T-cell (primary cell): Measurements from ENCODE around the gene KIF27. TPM values are rescaled to one million over a fixed set of nuclear protein-coding genes. Genes with fewer than 3 reads are reported as not detected.

Experiments used
- ATAC-seq, 4 experiments: fragments of 200-7000 bp in 3 of 4; fragments of 150-1000 bp in 1 of 4; cut with Tn5 transposase; replicated peaks in 1 of 4; 1 replicate in 3 of 4; 2 replicates in 1 of 4; pipeline ENCODE4 v1.10.0; 2021; ENCODE audit warnings: moderate library complexity in 3 of 4, mild to moderate bottlenecking in 2 of 4, moderate number of reproducible peaks in 1 of 4
- CTCF ChIA-PET, 2 donors: fragments of 300-600 bp; sonication (Branson Sonifier 250); formaldehyde crosslinking; loops; one replicate each; lab custom pipeline; 2022; ENCODE audit warnings: antibody characterized with exemption in 2 of 2; lab: Charles Lee
- POLR2A ChIA-PET, 2 donors: fragments of 300-600 bp; sonication (Branson Sonifier 250); formaldehyde crosslinking; loops; one replicate each; lab custom pipeline; 2022; ENCODE audit warnings: antibody characterized with exemption in 2 of 2; lab: Charles Lee
- DNase-seq, 35 experiments: peaks; one replicate each; pipeline versions ENCODE4 v3.0.0 to v3.0.0-alpha.2; 2013 to 2023
- H3K27ac ChIP-seq: one replicate; pipeline ENCODE4 v1.5.1; 2013; ENCODE audit warnings: low read length
- H3K27me3 ChIP-seq, 2 experiments: replicated peaks in 1 of 2; 1 replicate in 1 of 2; 2 replicates in 1 of 2; pipeline versions ENCODE4 v1.6.1 to v1.7.0; 2013; ENCODE audit warnings: low read length in 1 of 2, mixed read lengths in 1 of 2; ENCODE audit not compliant: control insufficient read depth in 2 of 2, insufficient read depth in 2 of 2; ENCODE audit errors: extremely low read depth in 1 of 2
- H3K36me3 ChIP-seq, 2 donors: 1 replicate in 1 of 2; 2 replicates in 1 of 2; pipeline versions ENCODE4 v1.6.1 to v1.7.0; 2013; ENCODE audit warnings: low read length in 1 of 2; ENCODE audit not compliant: control insufficient read depth in 2 of 2, insufficient read depth in 1 of 2; ENCODE audit errors: extremely low read depth in 1 of 2
- H3K4me1 ChIP-seq, 2 experiments: 1 replicate in 1 of 2; 2 replicates in 1 of 2; pipeline versions ENCODE4 v1.6.1 to v1.7.0; 2013; ENCODE audit warnings: low read length in 2 of 2, mixed read lengths in 1 of 2; ENCODE audit not compliant: insufficient read depth in 2 of 2, control insufficient read depth in 1 of 2; ENCODE audit errors: extremely low read depth in 1 of 2
- H3K4me3 ChIP-seq, 2 donors: 1 replicate in 1 of 2; 2 replicates in 1 of 2; pipeline versions ENCODE4 v1.5.1 to v1.7.0; 2013; ENCODE audit warnings: mild to moderate bottlenecking in 2 of 2, low read length in 1 of 2, moderate library complexity in 1 of 2; ENCODE audit not compliant: control insufficient read depth in 1 of 2; ENCODE audit errors: extremely low read depth in 1 of 2
- H3K9me3 ChIP-seq: 2 replicates; pipeline ENCODE4 v1.7.0; 2013
- H3K27ac Mint-ChIP-seq, 2 donors: one replicate each; pipeline ENCODE4 v1.8.0; 2020 to 2021; ENCODE audit warnings: mild to moderate bottlenecking in 2 of 2, mixed read lengths in 2 of 2
- H3K27me3 Mint-ChIP-seq, 2 donors: one replicate each; pipeline ENCODE4 v1.8.0; 2021 to 2022; ENCODE audit warnings: mixed read lengths in 2 of 2
- H3K36me3 Mint-ChIP-seq: one replicate; pipeline ENCODE4 v1.8.0; 2021; ENCODE audit warnings: mixed read lengths
- H3K4me1 Mint-ChIP-seq, 3 donors: one replicate each; pipeline ENCODE4 v1.8.0; 2020 to 2022; ENCODE audit warnings: mixed read lengths in 3 of 3, mild to moderate bottlenecking in 1 of 3
- H3K4me3 Mint-ChIP-seq, 3 donors: one replicate each; pipeline ENCODE4 v1.8.0; 2020 to 2022; ENCODE audit warnings: mild to moderate bottlenecking in 3 of 3, mixed read lengths in 3 of 3, moderate library complexity in 3 of 3
- H3K9me3 Mint-ChIP-seq, 3 donors: one replicate each; pipeline ENCODE4 v1.8.0; 2020 to 2022; ENCODE audit warnings: mixed read lengths in 3 of 3
- WGBS: methylation state at CpG from one replicate; pipeline ENCODE4 v1.1.5; 2013; ENCODE audit warnings: missing lambda C conversion rate; ENCODE audit not compliant: insufficient coverage; 5-methylcytosine and 5-hydroxymethylcytosine counted together
- total RNA-seq, 35 experiments: library from RNA in 6 of 35; stranded (reverse) in 6 of 35; fragments of 120-200 nt in 1 of 35; gene quantifications; one replicate each; pipeline versions ENCODE4 v1.2.1 to v1.2.4 and lab custom pipeline; 2013 to 2026

KIF27 gene
- total RNA-seq, 5 donors from 2014 or later (not counting 1 experiment from before 2014, with no cell fraction given), result 3.3 to 5.6 (median 4.5) TPM

DNA sequence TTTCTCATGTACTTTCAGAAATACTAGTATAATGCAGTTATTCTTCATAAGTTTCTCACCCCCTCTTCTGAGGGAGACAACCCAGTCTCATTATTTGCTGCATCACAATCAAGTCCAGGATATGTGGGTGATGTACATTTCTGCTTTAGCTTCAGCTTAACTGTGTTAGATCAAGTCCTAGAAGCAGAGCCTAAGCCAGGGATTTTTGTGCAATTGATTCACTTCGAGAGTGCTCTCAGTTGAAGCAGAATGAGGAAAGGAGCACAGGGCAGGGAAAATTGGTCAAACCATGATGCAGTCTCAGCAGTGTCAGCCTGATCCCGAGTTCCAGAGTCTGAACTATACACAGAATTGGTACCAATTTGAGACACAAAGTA lies 43.7 kb upstream of the KIF27 start:
- H3K4me1 ChIP-seq, result no peaks in the 10 kb centered on the region
- CTCF ChIA-PET, result interaction anchor here in 1 of 2 donors (0.6 kb wide), 1 partner anchor 177 kb away, joined by 5 read pairs; no protein-coding TSS in a partner anchor
- H3K9me3 ChIP-seq, result no peaks in the 10 kb centered on the region
- WGBS, result 83% methylated on average over 1 of the region's 2 CpGs
- DNase-seq (no peak), ATAC-seq (peak; percentile 24 to 38 (median 31))
- POLR2A ChIA-PET, result interaction anchor here in 1 of 2 donors (1.4 kb wide), 1 partner anchor 14 kb away, joined by 3 read pairs; no protein-coding TSS in a partner anchor
- peaks cover 21% of the 10 kb centered on the region for H3K36me3 Mint-ChIP-seq
- no peaks in the 10 kb centered on the region for H3K27me3 Mint-ChIP-seq
- H3K4me3 ChIP-seq, result no peak overlapping the region
- peaks cover 5 to 12% (median 9%) of the 10 kb centered on the region in 3 donors for H3K4me1 Mint-ChIP-seq
- H3K4me3 Mint-ChIP-seq, result no peak overlapping the region
- H3K27ac ChIP-seq, result no peak overlapping the region
- H3K9me3 Mint-ChIP-seq, result no peaks in the 10 kb centered on the region
- no peaks in the 10 kb centered on the region for H3K27me3 ChIP-seq
- peak overlapping the region; percentile 50 to 64 for H3K27ac Mint-ChIP-seq
- peaks cover 0 to 24% of the 10 kb centered on the region in 2 donors for H3K36me3 ChIP-seq

- DNase-seq (no peak), ATAC-seq (no peak)
- peaks cover 2 to 11% (median 4%) of the 10 kb centered on the region in 3 donors for H3K4me1 Mint-ChIP-seq
- H3K36me3 Mint-ChIP-seq, result peaks cover 5% of the 10 kb centered on the region
- 100% methylated on average over 1 of the region's 3 CpGs for WGBS
- H3K27ac ChIP-seq, result no peak overlapping the region
- H3K27me3 ChIP-seq, result no peaks in the 10 kb centered on the region
- no peak overlapping the region for H3K4me3 ChIP-seq
- no peaks in the 10 kb centered on the region for H3K27me3 Mint-ChIP-seq
- H3K9me3 ChIP-seq, result no peaks in the 10 kb centered on the region
- H3K27ac Mint-ChIP-seq, result no peak overlapping the region
- no peak overlapping the region for H3K4me3 Mint-ChIP-seq
- peaks cover 0 to 5% of the 10 kb centered on the region in 2 donors for H3K36me3 ChIP-seq
- ChIA-PET POLR2A (interaction anchor here in 1 of 2 donors (0.6 kb wide), 1 partner anchor 287 kb away, joined by 4 read pairs; no protein-coding TSS in a partner anchor), CTCF (interaction anchor here (0.5 to 0.6 kb wide), 2 partner anchors 16 to 17 kb away, joined by 3 to 6 read pairs; no protein-coding TSS in a partner anchor)
- no peaks in the 10 kb centered on the region for H3K9me3 Mint-ChIP-seq
- peaks cover 0 to under 1% of the 10 kb centered on the region in 2 experiments for H3K4me1 ChIP-seq
These were observed 40.9 kb upstream of the KIF27 start for GRCh38 chr9:83962165-83962564.

DNA sequence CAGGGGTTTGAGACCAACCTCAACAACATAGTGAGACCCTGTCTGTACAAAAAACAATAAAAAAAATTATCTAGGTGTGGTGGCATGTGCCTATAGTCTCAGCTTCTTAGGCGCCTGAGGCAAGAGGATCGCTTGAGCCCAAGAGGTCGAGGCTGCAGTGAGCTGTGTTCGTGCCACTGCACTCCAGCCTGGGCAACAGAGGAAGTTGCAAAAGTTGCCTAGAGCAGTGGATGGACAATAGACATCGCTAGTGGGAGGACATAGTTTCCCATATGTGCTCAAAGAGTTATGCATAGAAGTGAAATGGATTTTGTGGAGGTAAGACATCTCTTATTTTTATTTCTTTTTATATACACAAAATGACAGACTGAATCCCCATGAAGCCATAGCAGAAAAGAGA lies 39.8 kb upstream of the KIF27 start:
- WGBS, result no CpG with 5 or more reads among the region's 5 CpGs
- Mint-ChIP-seq H3K27ac (no peak overlapping the region), H3K36me3 (no peaks in the 10 kb centered on the region), H3K27me3 (no peaks in the 10 kb centered on the region), H3K4me3 (no peak overlapping the region), H3K9me3 (no peaks in the 10 kb centered on the region), H3K4me1 (peaks cover 10 to 18% (median 10%) of the 10 kb centered on the region in 3 donors)
- ATAC-seq (no peak), DNase-seq (no peak)
- Histone ChIP-seq H3K4me3 (no peak overlapping the region), H3K27me3 (no peaks in the 10 kb centered on the region), H3K36me3 (no peaks in the 10 kb centered on the region), H3K27ac (no peak overlapping the region), H3K9me3 (no peaks in the 10 kb centered on the region), H3K4me1 (peaks cover 0 to 8% of the 10 kb centered on the region in 2 experiments)
- CTCF ChIA-PET, result interaction anchor here in 1 of 2 donors (0.5 kb wide), 1 partner anchor 28 kb away, joined by 4 read pairs; no protein-coding TSS in a partner anchor
- POLR2A ChIA-PET, result no interaction called here

DNA sequence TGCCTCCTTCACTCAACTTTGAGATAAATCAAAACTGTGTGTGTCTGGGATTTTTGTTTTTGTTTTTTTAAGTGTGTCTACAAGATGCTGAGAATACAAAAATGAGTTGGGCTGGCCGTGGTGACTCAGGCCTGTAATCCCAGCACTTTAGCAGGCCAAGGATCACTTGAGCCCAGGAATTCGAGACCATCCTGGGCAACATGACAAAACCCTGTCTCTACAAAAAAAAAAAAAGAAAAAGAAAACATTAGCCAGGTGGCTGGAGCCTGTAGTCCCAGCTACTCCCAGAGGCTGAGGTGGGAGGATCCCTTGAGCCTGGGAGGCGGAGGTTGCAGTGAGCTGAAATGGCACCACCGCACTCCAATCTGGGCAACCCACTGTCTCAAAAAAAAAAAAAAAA lies 37.8 kb upstream of the KIF27 start:
- Mint-ChIP-seq H3K4me1 (peaks cover 18 to 27% (median 21%) of the 10 kb centered on the region in 3 donors), H3K36me3 (no peaks in the 10 kb centered on the region), H3K27ac (no peak overlapping the region), H3K4me3 (no peak overlapping the region), H3K9me3 (no peaks in the 10 kb centered on the region), H3K27me3 (no peaks in the 10 kb centered on the region)
- ChIA-PET CTCF (interaction anchor here in 1 of 2 donors (0.7 kb wide), 1 partner anchor 15 kb away, joined by 3 read pairs; no protein-coding TSS in a partner anchor), POLR2A (no interaction called here)
- no peak overlapping the region for H3K27ac ChIP-seq
- no peaks in the 10 kb centered on the region for H3K36me3 ChIP-seq
- peaks cover 5 to 18% of the 10 kb centered on the region in 2 experiments for H3K4me1 ChIP-seq
- DNase-seq, result no peak
- H3K27me3 ChIP-seq, result no peaks in the 10 kb centered on the region
- H3K9me3 ChIP-seq, result no peaks in the 10 kb centered on the region
- H3K4me3 ChIP-seq, result no peak overlapping the region
- no peak for ATAC-seq
- WGBS, result 92% methylated on average over 2 of the region's 4 CpGs

DNA sequence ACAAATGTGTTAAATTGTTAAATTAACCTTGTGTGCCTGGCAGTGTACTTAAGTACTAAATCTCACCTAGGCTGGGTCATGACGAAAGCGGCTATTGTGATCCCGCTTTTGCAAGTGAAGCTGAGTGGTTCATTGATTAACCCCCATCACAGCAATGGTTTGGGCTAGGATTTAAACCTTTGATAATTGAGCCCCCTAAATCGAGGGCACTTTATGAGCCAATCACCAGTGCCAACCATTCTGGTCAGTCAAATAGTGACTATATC lies 35.9 kb upstream of the KIF27 start:
- H3K27ac Mint-ChIP-seq, result peak overlapping the region; percentile 96 to 98
- H3K4me3 ChIP-seq, result peak overlapping the region in 1 of 2 donors; percentile 76
- peak overlapping the region; percentile 96 to 99 (median 97) for H3K4me3 Mint-ChIP-seq
- peaks cover 5 to 18% of the 10 kb centered on the region in 2 experiments for H3K4me1 ChIP-seq
- WGBS, result no CpG with 5 or more reads among the region's 4 CpGs
- no peak for DNase-seq
- POLR2A ChIA-PET, result interaction anchor here in 1 of 2 donors (0.6 kb wide), 1 partner anchor 430 kb away, joined by 7 read pairs; no protein-coding TSS in a partner anchor
- no peaks in the 10 kb centered on the region for H3K36me3 Mint-ChIP-seq
- H3K36me3 ChIP-seq, result no peaks in the 10 kb centered on the region
- no peaks in the 10 kb centered on the region for H3K27me3 ChIP-seq
- peak overlapping the region; percentile 73 for H3K27ac ChIP-seq
- no peak for ATAC-seq
- H3K9me3 Mint-ChIP-seq, result no peaks in the 10 kb centered on the region
- peaks cover 18 to 28% (median 20%) of the 10 kb centered on the region in 3 donors for H3K4me1 Mint-ChIP-seq
- CTCF ChIA-PET, result no interaction called here
- H3K27me3 Mint-ChIP-seq, result no peaks in the 10 kb centered on the region
- no peaks in the 10 kb centered on the region for H3K9me3 ChIP-seq

- peaks cover 18 to 28% (median 20%) of the 10 kb centered on the region in 3 donors for H3K4me1 Mint-ChIP-seq
- Histone ChIP-seq H3K4me1 (peaks cover 5 to 18% of the 10 kb centered on the region in 2 experiments), H3K9me3 (no peaks in the 10 kb centered on the region), H3K27ac (peak overlapping the region; percentile 73), H3K36me3 (no peaks in the 10 kb centered on the region), H3K27me3 (no peaks in the 10 kb centered on the region), H3K4me3 (peak overlapping the region; percentile 76 to 91)
- H3K9me3 Mint-ChIP-seq, result no peaks in the 10 kb centered on the region
- DNase-seq, result peak in 30 of 35 experiments; percentile 4 to 68 (median 36)
- peak; percentile 68 to 82 (median 76) for ATAC-seq
- peak overlapping the region; percentile 96 to 99 (median 97) for H3K4me3 Mint-ChIP-seq
- no peaks in the 10 kb centered on the region for H3K36me3 Mint-ChIP-seq
- H3K27me3 Mint-ChIP-seq, result no peaks in the 10 kb centered on the region
- CTCF ChIA-PET, result no interaction called here
- WGBS, result 3% methylated on average over 53 of the region's 57 CpGs
- POLR2A ChIA-PET, result no interaction called here
- peak overlapping the region; percentile 96 to 98 for H3K27ac Mint-ChIP-seq
These were observed 35.4 kb upstream of the KIF27 start for GRCh38 chr9:83956436-83957247.
